Measurements from ENCODE around the gene RNF144B.
"Not testable (repeated sequence)": the region's sequence is repeated elsewhere in the genome, so short reads cannot be mapped to it uniquely, and the experiment has no call there.

Gene RNF144B

GRCh38 chr6:18360188-18360587 lies 27.0 kb upstream of the RNF144B start:
- H3K27ac ChIP-seq: no peak overlapping the region
- no peak for TF ChIP-seq CTCF (conservative IDR thresholded peaks at IDR 0.05)

GRCh38 chr6:18362058-18362561 lies 25.0 kb upstream of the RNF144B start:
- TF ChIP-seq CTCF (conservative IDR thresholded peaks at IDR 0.05): no peak
- H3K27ac ChIP-seq: peak overlapping the region; percentile 25; the same call in 1 of the 2 replicates

DNA sequence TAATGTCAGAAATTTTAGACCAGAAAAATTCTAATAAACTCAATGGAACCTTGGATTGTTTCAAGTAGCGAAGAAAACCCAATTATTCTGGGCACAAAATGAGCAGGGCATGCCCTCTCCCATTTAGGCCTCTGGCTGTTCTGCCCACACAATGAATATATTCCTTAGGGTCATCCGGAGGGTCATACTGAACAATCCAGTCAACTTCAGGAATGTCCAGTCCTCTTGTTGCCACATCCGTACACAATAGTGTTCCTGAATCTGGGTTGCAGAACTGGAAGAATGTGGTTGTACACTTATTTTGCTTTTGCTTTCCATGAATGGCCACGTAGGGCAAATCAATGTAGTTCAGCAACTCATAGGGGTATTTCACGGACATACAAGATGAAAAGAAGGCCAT lies 23.4 kb upstream of the RNF144B start:
- no peak for TF ChIP-seq CTCF (conservative IDR thresholded peaks at IDR 0.05)
- no peak overlapping the region for H3K27ac ChIP-seq

DNA sequence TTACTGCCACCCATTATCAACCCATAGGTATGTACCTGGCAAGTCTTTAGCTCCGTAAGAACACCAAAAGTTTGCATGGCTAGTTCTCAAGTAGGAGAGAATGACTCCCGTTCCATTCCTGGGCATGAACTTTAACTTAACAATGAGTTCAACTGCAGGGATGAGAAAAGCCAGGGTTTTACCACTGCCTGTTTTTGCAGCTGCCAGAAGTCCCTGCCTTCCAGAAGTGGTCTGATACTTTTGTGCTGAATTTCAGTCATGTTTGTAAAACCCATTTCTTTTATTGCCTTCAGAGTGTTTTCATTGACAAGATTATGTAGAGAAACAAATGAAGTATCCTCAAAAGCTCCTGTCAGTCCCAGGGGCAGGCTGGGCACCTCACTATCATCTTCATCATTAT lies 22.6 kb upstream of the RNF144B start:
- not testable (repeated sequence) for H3K27ac ChIP-seq

DNA sequence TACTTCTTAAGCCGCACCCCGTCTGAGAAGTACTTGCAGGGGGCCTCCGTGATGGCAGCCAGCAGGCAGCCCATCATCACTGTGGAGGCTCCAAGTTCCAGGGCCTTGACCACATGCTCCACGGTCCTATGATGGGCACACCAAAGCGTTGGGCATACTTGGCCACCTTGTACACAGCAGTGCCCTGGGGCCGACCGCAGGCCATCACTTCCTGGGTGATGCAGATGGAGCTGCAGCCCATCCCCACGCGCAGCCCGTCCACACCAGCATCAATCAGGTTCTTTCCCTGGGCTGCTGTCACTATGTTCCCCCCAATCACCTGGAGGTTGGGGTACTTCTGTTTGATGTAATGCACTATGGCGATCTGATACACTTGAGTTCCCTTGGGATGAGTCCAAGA lies 19.8 kb upstream of the RNF144B start:
- H3K27ac ChIP-seq: no peak overlapping the region
- TF ChIP-seq CTCF (conservative IDR thresholded peaks at IDR 0.05): no peak

- TF ChIP-seq CTCF (conservative IDR thresholded peaks at IDR 0.05): no peak
- no peak overlapping the region; the same call in 1 of the 2 replicates for H3K27ac ChIP-seq
Observed at GRCh38 chr6:18368277-18369105, 18.7 kb upstream of the RNF144B start.

DNA sequence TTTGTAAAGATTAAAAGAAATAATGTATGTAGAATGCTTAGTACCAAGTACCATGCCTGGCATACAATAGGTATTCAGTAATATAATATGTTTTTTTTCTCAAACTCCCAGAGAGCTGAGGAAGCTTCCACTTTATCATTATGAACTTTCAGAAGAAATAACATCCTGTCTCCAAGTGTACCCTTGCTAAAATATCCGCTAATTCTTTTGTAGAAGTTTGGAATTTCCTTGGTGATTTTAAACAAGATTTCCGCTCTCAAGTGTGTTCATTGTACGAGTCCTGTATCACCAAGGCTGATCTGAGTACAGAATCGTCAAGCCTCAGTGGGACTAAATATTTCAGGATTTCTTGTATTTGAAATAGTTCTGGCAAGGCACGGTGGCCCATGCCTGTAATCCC lies 16.1 kb upstream of the RNF144B start:
- TF ChIP-seq CTCF (conservative IDR thresholded peaks at IDR 0.05): no peak
- H3K27ac ChIP-seq: no peak overlapping the region

DNA sequence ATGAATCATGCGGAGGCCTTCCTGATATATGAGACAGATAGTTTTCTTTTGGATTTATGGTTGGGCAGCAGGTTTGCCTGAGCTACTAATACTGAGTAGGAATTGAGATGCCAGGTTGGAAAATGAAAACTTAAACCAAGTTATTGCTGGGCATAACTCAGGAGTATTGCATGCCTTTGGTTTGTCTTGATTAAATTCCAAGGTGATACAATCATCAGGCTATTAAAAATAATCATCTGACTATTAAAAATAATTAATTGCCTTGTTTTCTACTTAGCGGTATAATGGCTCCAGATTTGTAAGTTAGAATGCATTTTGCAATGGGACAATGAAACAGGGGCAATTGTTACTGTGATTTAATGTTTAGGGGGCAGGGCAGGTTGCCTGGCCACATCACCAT lies 15.5 kb upstream of the RNF144B start:
- H3K27ac ChIP-seq: no peak overlapping the region
- TF ChIP-seq CTCF (conservative IDR thresholded peaks at IDR 0.05): no peak
